Activated T-cell treated with anti-CD3 and anti-CD28 coated beads for 4 hours (primary cell): ENCODE data around the gene TNNT2.

Experiments used
- DNase-seq: peaks from one replicate; pipeline ENCODE4 v3.0.0-alpha.2; 2020

The TNNT2 gene

DNA sequence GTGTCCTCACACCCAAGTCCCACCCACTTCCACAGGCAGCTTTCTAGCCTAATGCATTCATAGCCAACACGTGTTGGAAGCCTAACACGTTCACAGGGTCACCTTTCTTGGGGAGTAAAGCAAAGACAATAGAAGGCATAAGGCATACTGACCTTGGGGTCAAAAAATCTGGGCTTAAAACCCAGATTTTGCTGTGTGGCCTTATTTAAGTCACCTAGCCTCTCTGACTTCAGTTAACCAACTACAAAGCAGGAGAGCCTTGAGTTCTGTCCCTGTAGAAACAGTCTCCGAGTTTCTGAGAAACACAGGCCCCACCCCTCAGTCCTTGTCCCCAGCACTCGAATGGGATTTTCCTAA is 1.4 kb downstream of the TNNT2 start:
- no peak for DNase-seq

DNA sequence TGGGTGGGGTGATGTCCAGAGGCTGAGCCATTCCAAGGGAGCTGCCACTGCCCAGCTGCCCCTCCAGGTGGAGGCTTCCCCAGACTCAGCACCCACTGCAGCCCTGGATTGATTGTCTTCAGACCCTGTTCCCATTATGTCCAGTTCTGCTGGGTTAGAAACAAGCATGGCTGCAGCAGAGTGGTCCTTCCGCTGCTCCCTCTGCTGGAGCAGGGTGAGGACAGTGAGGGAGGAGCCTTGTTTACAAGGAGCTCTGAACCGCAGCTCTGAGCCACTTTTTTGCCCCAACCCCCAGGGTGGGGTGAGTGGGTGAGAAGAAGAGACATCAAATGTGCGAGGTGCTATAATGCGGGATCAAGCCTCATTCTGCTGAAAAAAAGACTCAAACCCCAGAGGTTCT is 2.3 kb downstream of the TNNT2 start:
- DNase-seq: no peak

DNA sequence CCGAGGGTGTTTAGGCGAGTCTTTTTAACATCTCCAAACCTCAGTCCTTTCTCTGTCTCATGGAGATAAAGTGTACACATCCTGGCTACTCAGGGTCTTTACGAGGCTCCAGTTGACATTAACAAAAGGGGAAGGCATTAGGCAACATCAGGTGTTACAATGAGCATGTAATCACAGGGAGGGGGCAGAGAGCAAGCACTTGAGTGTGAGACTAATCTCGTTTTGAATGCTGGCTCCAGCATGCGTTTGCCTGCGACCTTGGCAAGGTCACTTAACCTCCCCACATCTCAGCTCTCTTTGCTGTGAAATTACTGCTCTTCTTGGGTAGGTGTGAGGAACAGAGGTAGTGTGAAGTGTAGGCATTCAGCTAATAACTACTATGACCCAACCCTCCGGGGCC is 3.1 kb downstream of the TNNT2 start:
- DNase-seq: no peak

DNA sequence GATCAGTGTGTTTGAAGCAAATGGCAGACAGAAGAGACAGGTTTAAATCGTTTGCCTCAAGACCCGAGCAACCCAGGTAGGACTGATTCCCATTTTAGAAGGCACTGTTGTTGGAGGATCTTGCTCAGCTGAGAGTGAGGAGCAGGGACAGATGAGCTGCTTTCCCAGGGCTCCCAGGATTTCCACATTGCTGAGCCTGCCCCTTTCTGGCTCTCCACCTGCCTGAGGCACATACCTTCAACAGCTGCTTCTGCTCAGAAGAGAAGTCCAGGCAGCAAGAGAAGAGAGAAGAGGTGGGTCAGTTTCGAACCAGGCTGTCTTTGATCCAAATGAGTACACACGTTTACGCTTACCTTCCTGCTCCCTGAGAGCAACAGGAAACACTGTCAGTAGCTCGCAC is 5.7 kb downstream of the TNNT2 start:
- no peak for DNase-seq

DNA sequence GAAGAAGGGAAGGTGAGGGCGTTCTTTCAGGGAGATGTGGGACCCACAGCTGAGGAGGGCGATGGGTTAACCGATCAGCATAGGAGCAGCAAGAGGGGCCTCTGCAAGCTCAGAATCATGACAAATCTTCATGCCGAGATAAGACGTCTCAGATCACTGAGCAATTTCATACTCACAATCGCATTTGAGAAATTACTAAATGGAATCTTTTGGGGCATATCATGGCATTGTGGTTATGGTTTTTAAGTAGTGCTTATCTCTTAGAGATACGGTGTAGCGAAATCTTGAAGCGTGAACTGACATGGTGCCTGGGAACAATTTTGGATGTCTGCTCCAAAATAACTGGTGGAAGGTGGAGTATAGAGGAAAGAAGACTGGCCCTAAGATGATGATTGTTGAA is 6.2 kb downstream of the TNNT2 start:
- DNase-seq: no peak

DNA sequence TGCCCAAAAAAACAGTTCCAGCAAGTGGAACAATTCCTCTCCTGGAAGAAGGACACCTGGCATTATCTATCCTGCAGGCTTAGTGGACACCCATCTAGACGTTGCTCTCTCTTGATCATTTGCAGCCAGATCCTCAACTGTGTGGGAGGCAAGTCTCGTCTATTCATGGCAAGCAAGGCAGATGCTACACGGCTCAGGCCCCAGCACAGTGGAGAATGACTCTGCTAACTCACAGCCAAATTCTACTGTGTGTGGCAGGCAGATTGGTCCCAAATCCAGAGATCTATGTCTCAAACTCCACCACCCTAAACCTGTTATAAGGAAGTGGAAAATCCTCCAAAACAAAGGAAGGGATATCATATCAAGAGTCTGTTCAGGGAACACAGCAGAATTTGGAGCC is 7.0 kb downstream of the TNNT2 start:
- no peak for DNase-seq

DNA sequence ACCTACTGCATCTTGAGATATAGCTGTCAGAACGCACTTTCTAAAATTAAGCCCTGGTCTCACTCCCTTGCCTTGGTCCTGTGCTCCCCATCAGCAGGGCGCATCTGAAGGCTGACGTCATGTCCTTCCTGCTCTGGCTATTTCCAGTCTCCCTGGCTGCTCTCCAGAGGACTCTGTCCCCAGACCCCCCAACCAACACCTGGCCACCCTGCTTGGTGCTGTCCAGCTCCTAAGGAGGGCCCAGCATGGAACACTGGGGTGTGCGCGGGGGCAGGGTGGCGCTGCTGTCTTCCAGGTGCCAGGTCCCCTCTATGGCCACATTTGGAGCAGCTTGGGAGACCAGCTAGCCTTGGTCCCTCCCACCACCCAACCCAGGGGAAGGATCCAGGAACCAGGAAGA is 8.3 kb downstream of the TNNT2 start:
- DNase-seq: no peak

DNA sequence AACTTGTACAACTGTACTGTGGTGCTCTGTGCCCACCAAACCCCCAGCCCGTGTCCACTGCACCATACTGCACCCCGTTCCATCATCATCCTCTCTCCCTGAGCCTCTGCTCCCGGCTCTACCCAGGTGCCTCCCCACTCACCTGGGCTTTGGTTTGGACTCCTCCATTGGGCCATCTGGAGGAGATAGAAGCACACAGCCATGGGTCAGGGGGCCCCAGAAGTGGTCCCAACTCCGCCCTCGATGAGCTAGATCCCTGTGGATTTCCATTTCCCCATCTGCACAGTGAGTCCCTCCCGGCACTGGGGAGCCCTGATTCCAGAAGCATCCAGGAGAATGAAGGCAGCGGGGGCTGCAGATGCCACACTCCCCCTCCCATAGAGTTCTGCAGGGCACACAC is 10.8 kb downstream of the TNNT2 start:
- no peak for DNase-seq

DNA sequence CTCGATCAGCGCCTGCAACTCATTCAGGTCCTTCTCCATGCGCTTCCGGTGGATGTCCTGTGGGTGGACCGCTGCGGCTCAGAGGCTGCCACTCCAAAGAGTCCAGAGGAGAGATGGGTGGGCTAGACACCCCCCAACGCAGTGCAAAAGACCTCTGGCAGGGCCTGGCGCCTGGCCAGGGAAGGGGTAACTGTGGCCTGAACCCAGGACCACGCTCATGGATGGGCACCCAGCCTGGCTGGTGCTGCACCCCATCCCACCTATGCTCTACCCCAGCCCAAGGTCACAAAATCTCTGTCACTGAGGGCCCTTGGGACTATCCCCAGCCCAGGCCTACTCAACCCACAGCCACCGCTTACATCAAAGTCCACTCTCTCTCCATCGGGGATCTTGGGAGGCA is 12.2 kb downstream of the TNNT2 start:
- DNase-seq: no peak

DNA sequence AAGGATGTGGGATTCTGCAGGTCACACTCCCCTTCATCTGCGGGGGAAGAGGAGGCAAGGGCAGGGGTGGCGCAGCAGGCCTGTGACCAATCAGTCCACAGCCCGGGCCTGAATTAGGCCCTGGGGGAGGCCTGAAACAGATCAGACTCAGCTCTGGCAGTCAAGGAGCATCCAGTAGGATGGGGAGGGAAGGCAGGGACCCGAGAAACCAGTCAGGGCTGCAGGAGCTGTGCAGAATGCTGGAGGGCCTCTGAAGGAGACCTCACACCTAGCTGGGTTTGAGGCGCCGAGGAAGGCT is 12.7 kb downstream of the TNNT2 start:
- no peak for DNase-seq

DNA sequence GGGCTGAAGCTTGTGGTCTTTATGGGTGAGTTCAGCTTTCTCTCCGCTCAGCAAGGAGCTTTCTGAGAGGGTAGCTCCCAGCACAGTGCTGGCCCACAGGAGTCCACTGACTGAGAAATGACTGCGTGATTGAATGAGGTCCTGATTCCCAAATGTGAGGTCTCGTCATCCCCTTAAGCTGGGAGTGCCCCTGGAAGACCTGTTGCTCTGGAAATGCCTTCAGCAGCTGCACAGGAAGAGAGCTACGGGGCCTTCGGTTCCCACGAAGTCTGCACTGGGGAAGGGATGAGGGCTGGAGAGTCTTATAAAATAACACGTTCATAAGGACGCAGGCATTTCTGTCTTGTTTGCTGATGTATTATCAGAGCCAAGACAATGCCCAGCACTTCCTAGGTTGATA is 14.0 kb downstream of the TNNT2 start:
- no peak for DNase-seq

DNA sequence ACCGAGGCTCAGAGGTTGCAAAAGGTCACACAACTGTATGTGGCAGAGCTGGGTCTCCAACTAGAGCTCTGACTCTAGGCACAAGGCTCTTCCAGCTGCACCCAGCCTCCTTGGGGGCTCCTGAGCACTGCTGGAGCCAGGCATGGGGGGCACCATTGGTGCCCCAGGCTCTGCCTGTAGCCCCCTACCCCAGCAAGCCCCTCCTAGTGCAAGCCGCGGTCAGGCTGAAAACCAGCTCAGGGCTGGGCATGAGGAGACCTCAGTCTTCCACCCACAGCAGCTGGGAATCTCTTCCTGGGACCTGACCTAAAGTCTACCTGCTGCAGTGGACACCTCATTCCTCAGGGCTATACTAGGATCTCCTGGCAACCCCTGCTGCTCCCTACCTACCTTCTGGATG is 14.6 kb downstream of the TNNT2 start:
- no peak for DNase-seq

DNA sequence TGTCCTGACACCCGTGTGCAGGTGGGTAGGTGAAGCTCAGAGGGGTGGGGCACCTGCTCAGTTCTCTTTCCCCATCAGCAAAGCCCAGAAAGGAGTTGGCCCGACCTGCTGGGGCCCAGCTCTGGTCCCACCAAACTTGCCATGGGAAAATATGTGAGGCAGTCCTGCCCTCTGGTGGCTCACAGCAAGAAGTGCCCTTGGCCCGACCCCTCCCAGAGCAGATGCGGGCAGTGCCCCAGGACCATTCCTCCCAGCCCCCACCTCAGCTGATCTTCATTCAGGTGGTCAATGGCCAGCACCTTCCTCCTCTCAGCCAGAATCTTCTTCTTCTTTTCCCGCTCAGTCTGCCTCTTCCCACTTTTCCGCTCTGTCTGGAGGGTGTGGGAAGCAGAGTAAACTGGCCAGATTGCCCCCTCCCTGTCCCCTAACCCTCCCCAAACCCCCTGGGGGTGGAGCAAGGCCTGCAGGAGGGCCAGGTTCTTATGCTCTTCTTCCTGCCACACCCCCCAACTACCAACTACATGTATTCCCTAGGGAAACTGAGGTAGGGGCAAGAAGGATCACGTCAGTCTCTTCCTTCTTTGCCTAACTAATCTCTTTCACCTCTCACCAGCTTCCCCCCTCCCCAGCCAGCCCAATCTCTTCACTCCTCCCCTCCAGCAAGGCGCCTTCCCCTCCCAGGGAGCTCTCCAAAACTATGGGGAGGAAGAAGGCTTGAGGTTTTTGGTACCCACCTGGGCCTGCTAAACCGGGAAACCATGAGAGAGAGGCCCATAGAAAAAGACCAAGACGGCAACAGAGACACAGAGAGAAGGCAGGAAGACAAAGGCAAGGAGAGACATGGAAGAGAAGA is 15.6 kb downstream of the TNNT2 start:
- DNase-seq: no peak

DNA sequence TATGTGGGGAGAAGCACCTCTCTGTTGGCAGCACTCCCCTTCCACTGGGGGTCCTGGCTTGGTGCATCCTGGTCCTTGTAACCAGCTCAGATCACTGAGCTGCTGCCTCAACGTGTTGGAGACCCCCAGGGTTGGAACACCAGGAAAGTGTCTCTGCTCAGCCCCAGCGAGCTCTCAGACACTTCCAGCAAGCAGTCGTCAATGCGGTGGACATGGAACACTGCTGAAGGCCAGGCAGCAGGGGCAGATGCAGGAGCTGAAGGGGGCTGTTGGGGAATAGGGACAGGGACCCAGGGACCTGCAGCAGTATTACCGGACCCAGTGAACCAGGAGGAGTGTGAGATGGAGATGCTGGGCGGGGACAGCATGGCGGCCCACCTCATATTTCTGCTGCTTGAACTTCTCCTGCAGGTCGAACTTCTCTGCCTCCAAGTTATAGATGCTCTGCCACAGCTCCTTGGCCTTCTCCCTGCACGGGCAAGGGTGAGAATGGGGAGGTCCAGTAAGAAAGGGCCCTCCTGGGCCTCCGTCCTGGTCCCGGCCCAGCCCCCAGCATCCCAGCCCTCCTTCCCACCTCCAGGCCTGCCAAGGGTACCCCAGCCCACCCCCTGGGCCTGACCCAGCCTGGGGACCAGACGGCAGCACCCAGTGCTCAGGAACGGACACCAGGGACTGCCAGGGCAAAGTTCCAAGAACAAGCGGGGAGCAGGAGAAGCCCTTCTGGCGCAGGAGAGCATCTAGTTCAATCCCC is 16.4 kb downstream of the TNNT2 start:
- DNase-seq: no peak

DNA sequence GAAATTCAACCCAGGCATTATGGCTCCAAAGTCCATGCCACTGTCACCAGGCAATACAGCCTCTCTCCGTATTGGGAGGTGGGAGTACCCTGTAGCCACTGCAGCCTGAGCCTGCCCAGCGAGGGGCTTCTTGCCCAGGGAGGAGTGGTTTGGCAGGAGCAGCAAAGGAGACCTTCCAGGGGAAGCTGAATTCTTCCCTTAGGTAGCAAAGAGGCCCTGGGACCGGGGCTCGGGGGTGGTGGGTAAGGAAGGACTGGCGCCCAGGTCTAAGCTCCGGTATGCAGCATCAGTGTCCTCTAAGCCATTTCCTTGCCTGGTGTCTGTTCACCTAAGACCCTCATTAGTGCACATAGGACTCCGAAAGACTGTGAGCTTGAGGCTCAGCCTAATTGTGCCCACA is 17.0 kb downstream of the TNNT2 start:
- no peak for DNase-seq

DNA sequence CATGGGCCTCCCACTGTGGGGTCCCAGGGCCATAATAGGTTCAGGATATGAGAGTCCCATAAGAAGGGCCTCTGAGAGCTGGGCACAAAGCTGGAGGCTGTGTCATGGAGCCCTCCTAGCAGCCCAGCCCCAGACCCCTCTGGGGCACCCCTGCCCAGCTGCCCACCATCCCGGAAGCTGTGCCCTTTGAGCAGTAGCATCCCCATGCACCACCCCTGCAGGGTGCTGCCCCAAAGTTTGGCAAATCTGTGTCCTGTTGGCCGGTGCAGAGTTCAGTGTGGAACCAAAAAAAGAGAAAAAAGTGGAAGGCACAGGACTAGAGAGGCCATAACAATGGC is 17.6 kb downstream of the TNNT2 start:
- DNase-seq: no peak

DNA sequence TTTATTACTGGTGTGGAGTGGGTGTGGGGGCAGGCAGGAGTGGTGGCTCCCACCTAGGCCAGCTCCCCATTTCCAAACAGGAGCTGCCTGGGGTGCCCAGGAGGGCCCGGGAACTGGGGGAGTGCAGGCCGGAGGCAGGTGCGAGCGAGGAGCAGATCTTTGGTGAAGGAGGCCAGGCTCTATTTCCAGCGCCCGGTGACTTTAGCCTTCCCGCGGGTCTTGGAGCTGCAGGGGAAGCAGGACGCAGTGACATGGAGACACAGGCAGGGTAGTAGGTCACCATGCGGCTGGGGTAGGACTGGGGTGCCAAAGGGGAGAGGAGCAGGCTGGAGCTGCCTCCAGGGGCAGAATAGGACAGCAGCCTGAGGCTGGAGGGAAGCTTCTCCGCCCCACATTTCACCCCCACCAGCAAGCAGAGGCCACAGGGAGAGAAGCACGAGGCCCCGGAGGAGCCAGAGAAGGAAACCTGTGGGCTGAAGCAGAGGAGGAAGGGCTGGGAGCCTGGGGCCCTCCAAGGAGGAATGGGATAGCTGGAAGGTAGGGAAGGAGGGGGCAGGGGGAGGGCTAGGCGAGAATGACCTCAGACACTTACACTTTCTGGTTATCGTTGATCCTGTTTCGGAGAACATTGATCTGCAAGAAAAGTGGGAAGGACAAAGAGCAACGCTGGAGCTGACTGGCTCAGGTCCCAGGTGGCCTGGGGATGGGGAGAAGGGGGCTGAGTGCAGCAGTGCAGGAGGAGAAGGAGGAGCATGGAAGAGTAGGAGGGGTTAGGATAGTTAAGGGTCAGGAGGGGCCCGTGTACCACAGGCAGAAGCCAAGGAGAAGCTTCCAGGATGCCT is 18.2 kb downstream of the TNNT2 start:
- DNase-seq: no peak

DNA sequence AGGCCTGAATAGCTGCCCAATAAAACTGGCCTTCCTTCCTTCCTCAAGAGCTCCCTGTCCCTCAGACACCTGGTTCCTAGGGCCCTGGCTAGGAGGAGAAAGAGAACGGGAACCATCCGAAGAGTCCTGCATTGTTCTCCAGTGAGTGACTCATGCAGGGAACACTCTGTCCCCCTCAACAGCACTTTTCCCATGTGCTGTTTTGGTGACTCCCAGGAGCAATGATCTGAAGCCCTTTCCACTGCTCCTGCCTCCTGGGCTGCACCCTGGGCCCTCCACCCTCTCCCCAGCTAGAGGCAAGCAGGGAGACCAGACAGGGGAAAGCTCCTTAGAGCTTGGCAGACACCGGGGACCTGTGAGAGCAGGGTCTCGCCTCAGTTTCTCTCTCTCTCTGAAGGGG is 18.9 kb downstream of the TNNT2 start:
- no peak for DNase-seq

DNA sequence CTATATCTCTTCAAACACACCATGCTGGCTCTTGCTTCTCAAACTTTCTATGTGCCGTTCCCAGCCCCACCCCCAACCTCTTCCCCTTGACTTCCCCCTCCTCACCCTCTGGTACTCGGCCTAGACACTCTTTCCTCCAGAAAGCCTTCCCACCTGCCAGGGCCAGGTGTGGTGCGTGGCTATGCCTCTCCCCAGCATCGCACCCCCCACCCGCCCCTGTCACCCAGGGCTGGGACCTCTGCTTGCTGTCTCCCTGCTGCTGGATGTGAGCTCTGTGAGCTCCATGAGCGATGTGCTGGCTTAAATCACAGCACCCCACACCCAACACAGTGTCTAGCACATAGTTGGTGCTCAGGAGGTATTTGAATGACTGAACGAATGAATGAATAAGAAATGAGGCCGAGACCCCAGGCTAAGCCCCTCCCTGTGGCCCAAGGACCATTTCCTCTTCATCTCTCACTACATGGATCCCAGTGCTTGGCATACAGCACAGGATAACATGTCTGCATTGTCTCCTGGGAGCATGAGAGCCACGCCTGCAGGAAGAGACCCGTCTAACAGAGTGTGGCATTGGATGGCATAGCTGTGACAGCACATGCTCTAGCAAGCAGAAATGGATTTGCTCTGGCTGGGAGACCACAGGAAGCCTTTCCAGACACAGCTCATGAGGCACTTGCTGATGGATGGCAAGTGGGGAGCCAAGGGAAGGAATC is 19.7 kb downstream of the TNNT2 start:
- DNase-seq: no peak

DNA sequence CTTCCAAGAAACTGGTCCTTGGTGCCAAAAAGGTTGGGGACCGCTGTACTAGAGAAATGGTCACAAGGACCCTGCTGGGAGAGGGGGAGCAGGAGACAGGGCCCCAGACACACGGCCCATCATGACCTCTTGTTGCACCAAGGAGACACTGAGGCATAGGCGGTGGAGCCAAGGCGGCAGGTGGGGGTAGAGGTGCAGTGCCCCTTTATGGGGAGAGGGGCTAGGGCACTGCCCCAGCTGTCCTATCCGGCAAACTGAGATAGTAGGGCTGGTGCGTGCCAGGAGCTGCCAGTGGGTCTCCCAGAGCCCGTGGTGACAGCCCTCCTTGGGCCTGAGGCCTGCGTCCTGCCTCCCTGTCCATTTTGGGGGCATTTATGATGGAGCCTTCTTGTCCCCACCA is 20.3 kb downstream of the TNNT2 start:
- no peak for DNase-seq

DNA sequence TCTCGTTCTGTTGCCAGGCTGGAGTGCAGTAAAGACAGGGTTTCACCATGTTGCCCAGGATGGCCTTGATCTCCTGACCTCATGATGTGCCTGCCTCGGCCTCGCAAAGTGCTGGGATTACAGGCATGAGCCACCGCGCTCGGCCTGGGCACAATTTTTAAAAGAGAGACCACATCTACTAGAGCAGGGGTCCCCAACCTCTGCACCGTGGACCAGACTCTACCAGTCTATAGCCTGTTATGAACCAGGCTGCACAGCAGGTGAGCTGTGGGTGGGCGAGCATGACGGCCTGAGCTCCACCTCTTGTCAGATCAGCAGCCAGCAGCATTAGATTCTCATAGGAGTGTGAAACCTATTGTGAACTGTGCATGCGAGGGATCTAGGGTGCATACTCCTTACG is 20.8 kb downstream of the TNNT2 start:
- DNase-seq: no peak

DNA sequence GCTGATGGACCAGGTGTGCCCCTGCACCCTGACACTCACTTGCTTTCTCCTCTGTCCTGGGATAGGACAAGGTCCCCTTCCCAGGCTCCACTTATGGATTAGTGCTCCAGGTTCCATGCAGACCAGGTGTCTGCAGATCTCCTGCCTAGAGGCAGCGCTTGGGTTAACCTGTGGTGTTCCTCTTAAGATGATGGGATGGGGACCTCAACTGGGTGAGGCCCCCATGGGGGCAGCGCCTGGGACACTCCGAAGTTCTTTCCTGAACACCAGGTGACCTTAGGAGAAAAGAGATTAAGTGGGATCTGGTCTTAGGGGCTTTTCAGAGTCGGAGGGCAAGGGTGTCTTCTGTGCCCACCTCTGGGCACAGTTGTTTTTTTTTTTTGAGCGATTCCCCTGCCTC is 21.2 kb downstream of the TNNT2 start:
- no peak for DNase-seq

DNA sequence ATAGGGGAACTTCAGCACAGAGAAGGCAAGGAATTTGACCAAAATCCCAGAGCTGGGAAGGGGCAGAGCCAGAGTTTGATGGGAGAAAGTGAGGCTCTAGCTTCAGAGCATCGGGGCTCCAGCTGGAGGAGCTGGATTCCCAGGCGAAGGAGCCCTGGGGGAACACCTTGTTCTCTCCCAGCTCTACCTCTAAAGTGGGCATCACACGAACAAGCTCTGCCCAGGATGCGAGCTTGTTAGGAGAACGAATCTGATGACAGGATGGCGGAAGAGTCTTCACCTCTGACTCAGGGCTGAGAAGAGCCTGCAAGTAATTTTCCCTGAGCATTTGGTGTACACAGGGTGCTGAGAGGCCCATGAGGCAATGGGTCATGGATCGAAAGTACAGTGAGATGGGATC is 22.0 kb downstream of the TNNT2 start:
- DNase-seq: no peak

DNA sequence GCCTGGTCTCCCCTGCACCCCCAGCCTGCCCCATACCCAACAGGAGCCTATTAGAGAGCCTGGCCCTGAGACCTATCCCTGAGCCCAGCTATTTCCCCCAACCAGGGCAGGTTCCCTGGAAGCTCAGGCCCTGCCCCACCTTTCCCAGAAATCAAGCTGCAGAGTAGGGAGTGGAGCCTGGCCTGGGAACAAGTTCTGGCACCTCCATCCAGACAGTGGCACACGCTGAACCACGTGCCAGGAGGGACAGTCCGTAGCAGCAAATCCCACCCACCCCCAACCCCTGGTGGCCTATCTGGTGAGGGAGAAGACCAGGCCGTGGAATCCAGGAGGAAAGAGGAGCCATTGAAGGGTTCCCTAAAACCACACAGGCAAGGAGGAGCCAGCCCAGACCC is 22.6 kb downstream of the TNNT2 start:
- no peak for DNase-seq
